T-helper 1 cell (primary cell): Measurements from ENCODE around the gene PRPF6.
A peak's percentile ranks its signal among the peaks of the same experiment; 100 is the strongest.

Source experiments
- DNase-seq, 5 donors: peaks; one replicate each; pipeline ENCODE4 v3.0.0-alpha.2; 2012 to 2020

The PRPF6 gene

GRCh38 chr20:64077876-64078551, 97.1 kb downstream of the PRPF6 start:
- DNase-seq = peak; percentile 39 to 84 (median 55)

DNA sequence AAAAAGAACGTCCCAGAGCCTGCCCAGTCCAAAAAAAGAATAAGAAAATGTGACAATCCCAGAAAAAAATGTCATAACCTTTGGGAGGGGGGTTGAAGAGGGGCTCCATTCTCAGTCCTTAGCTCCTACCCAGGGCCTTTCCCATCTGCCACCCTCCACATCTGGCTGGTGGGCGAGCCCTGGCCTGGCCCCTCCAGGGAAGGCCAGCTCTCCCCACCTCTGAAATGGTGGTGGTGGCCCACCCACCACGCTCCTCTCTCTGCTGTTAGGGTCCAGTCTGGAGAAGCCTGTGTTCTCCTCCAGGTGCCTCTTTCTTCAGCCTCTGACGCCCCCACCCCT, 98.0 kb downstream of the PRPF6 start:
- no peak for DNase-seq

DNA sequence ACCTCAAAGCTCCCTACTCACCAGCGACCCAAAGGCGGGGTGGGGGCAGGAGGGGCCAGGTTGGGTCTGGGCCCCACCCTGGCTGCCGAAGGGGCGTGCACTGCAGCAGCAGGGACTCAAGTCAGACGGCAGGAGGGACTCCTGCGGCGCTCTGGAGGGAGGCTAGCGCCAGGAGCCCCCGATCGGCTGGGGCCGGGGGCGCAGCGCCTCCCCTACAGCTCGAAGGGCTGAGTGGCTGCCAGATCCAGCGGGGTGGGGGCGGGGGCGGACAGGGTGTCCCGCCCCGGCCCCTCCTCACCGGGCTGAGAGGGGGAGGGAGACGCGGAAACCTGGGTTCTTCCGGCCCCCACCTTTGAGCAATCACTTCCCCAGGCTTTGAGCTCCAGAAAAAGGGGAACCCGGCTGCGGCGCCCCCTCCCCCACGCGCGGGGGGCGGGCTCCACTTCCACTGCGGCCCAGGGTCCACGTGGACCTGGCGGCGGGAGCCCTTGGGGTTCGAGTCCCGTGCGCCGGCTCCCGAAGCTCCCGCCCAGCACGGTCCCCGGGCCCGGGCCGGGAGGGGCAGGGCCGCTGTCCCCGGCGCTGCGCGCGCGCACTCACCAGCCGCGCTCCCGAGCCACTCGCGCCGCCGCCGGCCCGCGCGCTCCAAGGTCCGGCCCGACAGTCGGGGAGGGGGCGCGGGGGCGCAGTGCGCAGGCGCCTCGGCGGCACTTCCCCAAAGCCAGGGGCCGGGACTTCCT, 98.5 kb downstream of the PRPF6 start, which contains the start of gene RGS19:
RGS19 (minus strand) TSS at position 246 of the 740 bp plus-strand sequence. CDS start 2,632 bp downstream, outside the sequence.
- peak; percentile 59 to 78 (median 64) for DNase-seq

DNA sequence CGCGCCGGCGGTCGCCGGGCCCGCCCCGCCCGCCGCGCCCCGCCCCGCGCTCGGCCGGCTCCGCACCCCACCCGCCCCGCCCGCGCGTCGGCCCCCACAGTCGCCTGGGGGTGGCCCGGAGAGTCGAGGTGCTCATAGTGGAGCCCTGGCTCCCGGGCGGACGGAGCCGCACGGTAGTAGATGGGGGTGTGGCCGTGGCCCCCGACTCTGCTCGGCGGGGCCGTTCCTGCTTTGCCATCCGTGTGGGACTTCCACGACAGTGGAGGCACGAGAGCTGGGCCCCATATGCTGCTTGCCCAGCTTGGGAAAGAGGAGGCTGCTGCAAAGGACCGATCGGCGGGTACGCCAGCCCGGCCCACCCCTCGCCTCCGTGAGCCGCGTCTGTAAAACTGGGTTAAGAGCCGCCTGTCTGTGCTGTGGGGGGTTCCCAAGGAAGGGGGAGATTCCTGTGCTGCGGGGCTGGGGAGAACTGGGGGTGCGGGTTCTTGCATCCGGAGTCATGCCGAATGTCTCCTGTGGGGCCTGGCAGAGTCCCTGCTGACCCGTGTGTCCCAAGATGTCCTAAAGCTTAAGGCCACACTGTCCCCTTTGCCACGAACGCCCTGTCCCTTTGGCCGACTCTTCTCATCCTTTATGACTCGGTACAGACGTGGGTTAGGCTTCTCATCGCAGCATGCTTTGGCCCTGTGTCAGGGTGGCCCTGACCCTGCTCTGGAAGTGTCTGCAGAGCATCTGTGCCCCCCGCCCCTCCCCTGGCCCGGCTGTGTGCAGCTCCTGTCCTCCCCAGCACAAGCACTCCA, 99.3 kb downstream of the PRPF6 start, which contains the start of gene OPRL1:
OPRL1 (plus strand) TSS at position 70 of the 800 bp plus-strand sequence. CDS start 12,639 bp downstream, outside the sequence.
- peak in 4 of 5 donors; percentile 39 to 56 (median 50) for DNase-seq

- DNase-seq = no peak
These were observed 100.1 kb downstream of the PRPF6 start for GRCh38 chr20:64080813-64081623.

DNA sequence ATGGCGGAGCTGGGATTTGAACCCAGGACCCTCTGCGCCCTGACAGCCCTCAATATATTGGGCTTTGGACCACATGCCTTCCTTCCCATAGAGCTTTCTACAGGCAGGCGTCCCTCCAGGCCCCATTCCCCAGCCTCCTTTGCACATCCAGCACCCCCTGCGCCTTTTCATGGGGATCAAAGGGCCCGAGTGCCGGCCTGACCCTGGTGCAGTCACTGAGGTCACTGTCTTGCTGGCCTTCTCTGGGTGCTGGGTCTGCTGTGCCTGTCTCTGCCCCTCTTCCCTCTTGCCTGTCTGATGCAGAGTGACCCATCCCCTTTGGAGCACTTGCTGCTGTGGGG, 100.7 kb downstream of the PRPF6 start:
- DNase-seq = no peak

GRCh38 chr20:64082126-64082731, 101.3 kb downstream of the PRPF6 start:
- no peak for DNase-seq
